ENCODE measurements around the gene APBB1. TPM values are rescaled to one million over a fixed set of nuclear protein-coding genes. Genes with fewer than 3 reads are reported as not detected.

Gene APBB1
- total RNA-seq, 1 experiment from 2014 or later: 34.8 TPM

GRCh38 chr11:6397156-6397555, 21.7 kb downstream of the APBB1 start:
- H3K23me2 ChIP-seq (ENCODE audit: insufficient read length, low read depth, low read length, poor library complexity, severe bottlenecking): no peaks in the 10 kb centered on the region
- DNase-seq: no peak
- Mint-ChIP-seq H3K27me3 (ENCODE audit: low read depth) (peaks cover 4% of the 10 kb centered on the region), H3K9me3 (no peaks in the 10 kb centered on the region; a peak in 1 of 5 replicates), H3K4me1 (no peaks in the 10 kb centered on the region), H3K27ac (no peak overlapping the region), H3K4me3 (no peak overlapping the region; a peak in 1 of 5 replicates), H3K36me3 (ENCODE audit: insufficient read depth in 1 of 3, low read depth in 3 of 3) (peaks cover 3 to 8% (median 6%) of the 10 kb centered on the region in 3 experiments; a peak in 2 of 7 replicates)
- H3K9ac ChIP-seq (ENCODE audit: extremely low read depth, insufficient read length, low read length): no peak overlapping the region
- no peak overlapping the region for H2AFZ ChIP-seq (ENCODE audit: low read length)
- no peak overlapping the region for H2BK120ac ChIP-seq (ENCODE audit: low read depth, low read length, poor library complexity, severe bottlenecking)
- no peak overlapping the region for H2BK20ac ChIP-seq (ENCODE audit: low read depth, low read length, poor library complexity, severe bottlenecking)
- no peaks in the 10 kb centered on the region for H4K20me1 ChIP-seq (ENCODE audit: control insufficient read depth, insufficient read depth, insufficient read length)
- H2BK12ac ChIP-seq (ENCODE audit: insufficient read length, low read depth, low read length): no peak overlapping the region
- H3K79me1 ChIP-seq (ENCODE audit: insufficient read depth, low read depth, low read length, poor library complexity, severe bottlenecking): no peaks in the 10 kb centered on the region
- H4K91ac ChIP-seq (ENCODE audit: insufficient read length, low read depth, low read length): no peak overlapping the region
- no peak overlapping the region for H3K56ac ChIP-seq (ENCODE audit: insufficient read length, low read depth, low read length)
- no peak overlapping the region for H4K5ac ChIP-seq (ENCODE audit: insufficient read length, low read depth, low read length)
- H4K8ac ChIP-seq (replicated peaks; ENCODE audit: insufficient read length, low read depth, low read length): no peak overlapping the region
- H3T11ph ChIP-seq (ENCODE audit: low read length): no peak overlapping the region
- no peak overlapping the region for H3K23ac ChIP-seq (ENCODE audit: insufficient read length, low read depth, low read length)
- no peak overlapping the region; the same call in 1 of the 2 replicates for H3K14ac ChIP-seq (ENCODE audit: insufficient read depth, low read length)
- H3K27me3 ChIP-seq (ENCODE audit: insufficient read depth, low read length): no peaks in the 10 kb centered on the region
- H3K4me2 ChIP-seq (ENCODE audit: insufficient read depth, insufficient read length, low read length): no peak overlapping the region
- H3K4me1 ChIP-seq (ENCODE audit: insufficient read depth, low read length): no peaks in the 10 kb centered on the region
- H3K4ac ChIP-seq (ENCODE audit: low read depth, low read length): no peak overlapping the region
- no peak overlapping the region for H2BK15ac ChIP-seq (ENCODE audit: low read depth, low read length)
- H2BK5ac ChIP-seq (ENCODE audit: insufficient read length, low read length): no peak overlapping the region
- H2AK5ac ChIP-seq (ENCODE audit: insufficient read length, low read length): no peak overlapping the region
- H3K27ac ChIP-seq (ENCODE audit: insufficient read length, low read depth, low read length): no peak overlapping the region
- H3K18ac ChIP-seq (ENCODE audit: insufficient read length, low read depth, low read length): no peak overlapping the region
- no peaks in the 10 kb centered on the region for H3K9me3 ChIP-seq (ENCODE audit: control insufficient read depth, low read depth, low read length)
- no CpG with 5 or more reads among the region's 1 CpG for WGBS (ENCODE audit: extremely low coverage, insufficient read length, low lambda C conversion rate)
- TF ChIP-seq, protein P1, sequence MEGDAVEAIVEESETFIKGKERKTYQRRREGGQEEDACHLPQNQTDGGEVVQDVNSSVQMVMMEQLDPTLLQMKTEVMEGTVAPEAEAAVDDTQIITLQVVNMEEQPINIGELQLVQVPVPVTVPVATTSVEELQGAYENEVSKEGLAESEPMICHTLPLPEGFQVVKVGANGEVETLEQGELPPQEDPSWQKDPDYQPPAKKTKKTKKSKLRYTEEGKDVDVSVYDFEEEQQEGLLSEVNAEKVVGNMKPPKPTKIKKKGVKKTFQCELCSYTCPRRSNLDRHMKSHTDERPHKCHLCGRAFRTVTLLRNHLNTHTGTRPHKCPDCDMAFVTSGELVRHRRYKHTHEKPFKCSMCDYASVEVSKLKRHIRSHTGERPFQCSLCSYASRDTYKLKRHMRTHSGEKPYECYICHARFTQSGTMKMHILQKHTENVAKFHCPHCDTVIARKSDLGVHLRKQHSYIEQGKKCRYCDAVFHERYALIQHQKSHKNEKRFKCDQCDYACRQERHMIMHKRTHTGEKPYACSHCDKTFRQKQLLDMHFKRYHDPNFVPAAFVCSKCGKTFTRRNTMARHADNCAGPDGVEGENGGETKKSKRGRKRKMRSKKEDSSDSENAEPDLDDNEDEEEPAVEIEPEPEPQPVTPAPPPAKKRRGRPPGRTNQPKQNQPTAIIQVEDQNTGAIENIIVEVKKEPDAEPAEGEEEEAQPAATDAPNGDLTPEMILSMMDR (conservative IDR thresholded peaks at IDR 0.05): no peak
- H3K79me2 ChIP-seq (ENCODE audit: insufficient read depth, low read length): no peaks in the 10 kb centered on the region

Measured in H9 (cell line).